Calu3 (cell line): ENCODE measurements around the gene RARS2. TPM values are rescaled to one million over a fixed set of nuclear protein-coding genes. Genes with fewer than 3 reads are reported as not detected.

ENCODE experiments used
- BruUV-seq: library from RNA; stranded (reverse); fragments of 400-500 nt; replicated peaks from 2 replicates; lab custom pipeline; 2021; lab: Mats Ljungman, UMichigan
- CTCF ChIA-PET: fragments of 300-600 bp; sonication (Branson Sonifier 250); formaldehyde crosslinking; loops from one replicate; lab custom pipeline; 2022; ENCODE audit warnings: antibody characterized with exemption; lab: Charles Lee
- DNase-seq: peaks from one replicate; pipeline ENCODE4 v3.0.0; 2022
- H3K27ac Mint-ChIP-seq: one replicate; pipeline ENCODE4 v1.8.0; 2022; ENCODE audit warnings: mixed read lengths; ENCODE audit not compliant: unreplicated experiment
- H3K27me3 Mint-ChIP-seq: one replicate; pipeline ENCODE4 v1.8.0; 2022; ENCODE audit warnings: mixed read lengths; ENCODE audit not compliant: unreplicated experiment
- H3K36me3 Mint-ChIP-seq: one replicate; pipeline ENCODE4 v1.8.0; 2022; ENCODE audit warnings: mild to moderate bottlenecking, moderate library complexity, mixed read lengths; ENCODE audit not compliant: insufficient read depth, unreplicated experiment
- H3K4me1 Mint-ChIP-seq: one replicate; pipeline ENCODE4 v1.8.0; 2022; ENCODE audit warnings: mild to moderate bottlenecking, low read depth, mixed read lengths; ENCODE audit not compliant: unreplicated experiment
- H3K4me3 Mint-ChIP-seq: one replicate; pipeline ENCODE4 v1.8.0; 2022; ENCODE audit warnings: mild to moderate bottlenecking, low read depth, moderate library complexity, mixed read lengths; ENCODE audit not compliant: unreplicated experiment
- H3K9me3 Mint-ChIP-seq: one replicate; pipeline ENCODE4 v1.8.0; 2022; ENCODE audit warnings: low read depth, mixed read lengths; ENCODE audit not compliant: unreplicated experiment
- CTCF ChIP-seq: fragments of 200-600 bp; IDR thresholded peaks from one replicate; pipeline ENCODE4 v1.8.0; 2022; ENCODE audit warnings: antibody characterized with exemption; ENCODE audit not compliant: unreplicated experiment
- intact Hi-C: fragments of 100-400 bp; cut with micrococcal nuclease; formaldehyde crosslinking; loops from one replicate; pipeline ENCODE4 v1.10.0; 2022; ENCODE audit not compliant: unreplicated experiment
- total RNA-seq: library from RNA; stranded (reverse); gene quantifications from 2 replicates; pipeline ENCODE4 v1.2.3, GENCODE V29; 2022

The RARS2 gene
- total RNA-seq, 1 experiment from 2014 or later, result 24.4 TPM

- peaks cover 11% of the 10 kb centered on the region for H3K36me3 Mint-ChIP-seq
- H3K9me3 Mint-ChIP-seq, result no peaks in the 10 kb centered on the region
- H3K4me1 Mint-ChIP-seq, result peaks cover 24% of the 10 kb centered on the region
- intact Hi-C loops, result no loop called here
- no peak overlapping the region for H3K4me3 Mint-ChIP-seq
- no peaks in the 10 kb centered on the region for H3K27me3 Mint-ChIP-seq
- no peak for TF ChIP-seq CTCF
- no peak overlapping the region for H3K27ac Mint-ChIP-seq
- BruUV-seq, result no TSS peak
- DNase-seq, result no peak
- CTCF ChIA-PET, result no interaction called here
These were observed 14.4 kb downstream of the RARS2 start for GRCh38 chr6:87575423-87575822.

- no peak for DNase-seq
- no TSS peak for BruUV-seq
- TF ChIP-seq CTCF, result no peak
- Mint-ChIP-seq H3K27ac (no peak overlapping the region), H3K27me3 (no peaks in the 10 kb centered on the region), H3K4me3 (no peak overlapping the region), H3K9me3 (no peaks in the 10 kb centered on the region), H3K4me1 (peaks cover 24% of the 10 kb centered on the region), H3K36me3 (peaks cover 2% of the 10 kb centered on the region)
- CTCF ChIA-PET, result interaction anchor here (0.6 kb wide), 1 partner anchor 28 kb away, joined by 4 read pairs; no protein-coding TSS in a partner anchor
- intact Hi-C loops, result no loop called here
These were observed 15.5 kb downstream of the RARS2 start for GRCh38 chr6:87574237-87574804.

GRCh38 chr6:87573307-87574024 is 16.3 kb downstream of the RARS2 start:
- TF ChIP-seq CTCF, result no peak
- no peak overlapping the region for H3K4me3 Mint-ChIP-seq
- DNase-seq, result no peak
- no peaks in the 10 kb centered on the region for H3K36me3 Mint-ChIP-seq
- no peak overlapping the region for H3K27ac Mint-ChIP-seq
- H3K27me3 Mint-ChIP-seq, result no peaks in the 10 kb centered on the region
- no TSS peak for BruUV-seq
- H3K9me3 Mint-ChIP-seq, result no peaks in the 10 kb centered on the region
- peaks cover 24% of the 10 kb centered on the region for H3K4me1 Mint-ChIP-seq
- intact Hi-C loops, result no loop called here
- CTCF ChIA-PET, result interaction anchor here (0.6 kb wide), 1 partner anchor 29 kb away, joined by 4 read pairs; no protein-coding TSS in a partner anchor

GRCh38 chr6:87572883-87573282 is 16.9 kb downstream of the RARS2 start:
- H3K27me3 Mint-ChIP-seq, result no peaks in the 10 kb centered on the region
- no TSS peak for BruUV-seq
- no peak overlapping the region for H3K4me3 Mint-ChIP-seq
- H3K36me3 Mint-ChIP-seq, result no peaks in the 10 kb centered on the region
- intact Hi-C loops, result no loop called here
- no peak for DNase-seq
- CTCF ChIA-PET, result no interaction called here
- TF ChIP-seq CTCF, result no peak
- no peaks in the 10 kb centered on the region for H3K9me3 Mint-ChIP-seq
- H3K27ac Mint-ChIP-seq, result no peak overlapping the region
- H3K4me1 Mint-ChIP-seq, result peaks cover 24% of the 10 kb centered on the region
